ENCODE measurements around the gene CDK5.

GRCh38 chr7:151060113-151060415 is 2.4 kb upstream of the CDK5 start:
- TF ChIP-seq CTCF (optimal IDR thresholded peaks at IDR 0.05 in 1 of 3, IDR thresholded peaks at IDR 0.05 in 1 of 3, conservative IDR thresholded peaks at IDR 0.05 in 1 of 3; ENCODE audit: extremely low read depth in 1 of 3, insufficient read depth in 2 of 3, low read length in 3 of 3) (no peak), EZH2 (IDR thresholded peaks at IDR 0.05; ENCODE audit: low read length) (no peak)

Data from keratinocyte (primary cell).